Natural killer cell (primary cell): ENCODE measurements around the gene ARCN1. TPM values are rescaled to one million over a fixed set of nuclear protein-coding genes. Genes with fewer than 3 reads are reported as not detected.

Source experiments
- ATAC-seq, 3 donors: fragments of 150-1000 bp in 2 of 3; fragments of 200-7000 bp in 1 of 3; cut with Tn5 transposase; 1 replicate in 1 of 3; 2 replicates in 2 of 3; pipeline ENCODE4 v1.10.0; 2021; ENCODE audit warnings: mild to moderate bottlenecking in 2 of 3, moderate library complexity in 2 of 3
- DNase-seq, 2 donors: peaks; one replicate each; pipeline versions ENCODE4 v3.0.0 to v3.0.0-alpha.2; 2013 to 2021; ENCODE audit warnings: mixed read lengths in 1 of 2
- H3K27ac ChIP-seq: one replicate; pipeline ENCODE4 v1.5.1; 2013; ENCODE audit warnings: mild to moderate bottlenecking, low read length
- H3K27me3 ChIP-seq: one replicate; pipeline ENCODE4 v1.6.1; 2013; ENCODE audit warnings: low read length; ENCODE audit not compliant: control insufficient read depth, insufficient read depth
- H3K36me3 ChIP-seq: one replicate; pipeline ENCODE4 v1.6.1; 2013; ENCODE audit warnings: low read length; ENCODE audit not compliant: control insufficient read depth, insufficient read depth
- H3K4me1 ChIP-seq: one replicate; pipeline ENCODE4 v1.6.1; 2013; ENCODE audit warnings: low read length; ENCODE audit not compliant: control insufficient read depth, insufficient read depth
- H3K4me3 ChIP-seq: one replicate; pipeline ENCODE4 v1.5.1; 2013; ENCODE audit warnings: low read length
- H3K9me3 ChIP-seq: one replicate; pipeline ENCODE4 v1.6.1; 2013; ENCODE audit warnings: low read length; ENCODE audit not compliant: control insufficient read depth, insufficient read depth
- H3K27ac Mint-ChIP-seq, 2 donors: one replicate each; pipeline ENCODE4 v1.8.0; 2022; ENCODE audit warnings: mild to moderate bottlenecking in 2 of 2, mixed read lengths in 2 of 2, moderate library complexity in 1 of 2
- H3K27me3 Mint-ChIP-seq, 2 donors: one replicate each; pipeline ENCODE4 v1.8.0; 2022; ENCODE audit warnings: low read depth in 2 of 2, mixed read lengths in 2 of 2
- H3K36me3 Mint-ChIP-seq: one replicate; pipeline ENCODE4 v1.8.0; 2022; ENCODE audit warnings: mixed read lengths
- H3K4me1 Mint-ChIP-seq, 2 donors: one replicate each; pipeline ENCODE4 v1.8.0; 2022; ENCODE audit warnings: mixed read lengths in 2 of 2
- H3K4me3 Mint-ChIP-seq: one replicate; pipeline ENCODE4 v1.8.0; 2022; ENCODE audit warnings: mild to moderate bottlenecking, moderate library complexity, mixed read lengths
- H3K9me3 Mint-ChIP-seq, 2 donors: one replicate each; pipeline ENCODE4 v1.8.0; 2022; ENCODE audit warnings: mixed read lengths in 2 of 2
- CTCF ChIP-seq: fragments of 200-600 bp; IDR thresholded peaks from one replicate; pipeline ENCODE4 v1.8.0; 2022; ENCODE audit warnings: antibody characterized with exemption
- WGBS: methylation state at CpG from one replicate; pipeline ENCODE4 v1.1.7; 2013; ENCODE audit warnings: missing lambda C conversion rate; ENCODE audit not compliant: insufficient coverage; 5-methylcytosine and 5-hydroxymethylcytosine counted together
- intact Hi-C: fragments of 100-400 bp; cut with micrococcal nuclease; formaldehyde crosslinking; loops from one replicate; pipeline ENCODE4 v1.14.2; 2022
- total RNA-seq, 4 donors: library from RNA; stranded (reverse); fragments of 120-200 nt in 1 of 4; gene quantifications; one replicate each; pipeline versions ENCODE4 v1.2.3 to v1.2.4, GENCODE V29; 2013 to 2022

The ARCN1 gene
- total RNA-seq, 3 donors from 2014 or later (not counting 1 experiment from before 2014, with no cell fraction given) = 72.9 to 88.6 (median 88.4) TPM

GRCh38 chr11:118604566-118604965, 32.4 kb downstream of the ARCN1 start:
- TF ChIP-seq CTCF = no peak
- Mint-ChIP-seq H3K9me3 (no peaks in the 10 kb centered on the region), H3K4me1 (peaks cover 12 to 19% of the 10 kb centered on the region in 2 donors), H3K36me3 (peaks cover 17% of the 10 kb centered on the region), H3K27me3 (peaks cover 8 to 10% of the 10 kb centered on the region in 2 donors), H3K27ac (peak overlapping the region in 1 of 2 donors; percentile 47), H3K4me3 (no peak overlapping the region)
- no peak overlapping the region for H3K27ac ChIP-seq
- no peaks in the 10 kb centered on the region for H3K9me3 ChIP-seq
- no CpG with 5 or more reads among the region's 3 CpGs for WGBS
- H3K36me3 ChIP-seq = peaks cover 29% of the 10 kb centered on the region
- intact Hi-C loops = no loop called here
- ATAC-seq (no peak), DNase-seq (no peak)
- H3K27me3 ChIP-seq = peaks cover 2% of the 10 kb centered on the region
- H3K4me1 ChIP-seq = peaks cover 20% of the 10 kb centered on the region
- no peak overlapping the region for H3K4me3 ChIP-seq

GRCh38 chr11:118605116-118605867, 33.1 kb downstream of the ARCN1 start:
- H3K27me3 ChIP-seq = peaks cover 6% of the 10 kb centered on the region
- H3K4me3 ChIP-seq = no peak overlapping the region
- Mint-ChIP-seq H3K36me3 (peaks cover 10% of the 10 kb centered on the region), H3K4me1 (peaks cover 18 to 26% of the 10 kb centered on the region in 2 donors), H3K27me3 (peaks cover 8 to 15% of the 10 kb centered on the region in 2 donors), H3K9me3 (no peaks in the 10 kb centered on the region), H3K4me3 (no peak overlapping the region), H3K27ac (peak overlapping the region in 1 of 2 donors; percentile 38)
- WGBS = 78% methylated on average over 10 of the region's 10 CpGs
- H3K27ac ChIP-seq = no peak overlapping the region
- peaks cover 27% of the 10 kb centered on the region for H3K4me1 ChIP-seq
- no peak for ATAC-seq
- no peak for DNase-seq
- intact Hi-C loops = loop anchor here (5.0 kb wide), 1 partner anchor 33 kb away; the partner anchor contains the start of gene ARCN1
- no peak for TF ChIP-seq CTCF
- no peaks in the 10 kb centered on the region for H3K9me3 ChIP-seq
- peaks cover 22% of the 10 kb centered on the region for H3K36me3 ChIP-seq

- Mint-ChIP-seq H3K27me3 (peaks cover 8 to 18% of the 10 kb centered on the region in 2 donors), H3K9me3 (no peaks in the 10 kb centered on the region), H3K27ac (peak overlapping the region in 1 of 2 donors; percentile 82), H3K4me3 (peak overlapping the region; percentile 78), H3K4me1 (peaks cover 22 to 32% of the 10 kb centered on the region in 2 donors), H3K36me3 (peaks cover 8% of the 10 kb centered on the region)
- Histone ChIP-seq H3K4me1 (peaks cover 36% of the 10 kb centered on the region), H3K36me3 (peaks cover 15% of the 10 kb centered on the region), H3K27ac (no peak overlapping the region), H3K4me3 (no peak overlapping the region), H3K27me3 (peaks cover 8% of the 10 kb centered on the region), H3K9me3 (no peaks in the 10 kb centered on the region)
- ATAC-seq (no peak), DNase-seq (no peak)
- intact Hi-C loops = loop anchor here (5.0 kb wide), 1 partner anchor 34 kb away; the partner anchor contains the start of gene ARCN1
- WGBS = 93% methylated on average over 6 of the region's 7 CpGs
- TF ChIP-seq CTCF = no peak
These were observed 34.1 kb downstream of the ARCN1 start for GRCh38 chr11:118606157-118606843.
